HEK293T (cell line): ENCODE results near the gene SNTB2.
A peak's percentile ranks its signal among the peaks of the same experiment; 100 is the strongest.
"Not testable (repeated sequence)": the region's sequence is repeated elsewhere in the genome, so short reads cannot be mapped to it uniquely, and the experiment has no call there.

ENCODE experiments used
- CTCF ChIA-PET: fragments of 350-600 bp; formaldehyde crosslinking; extraction: SDS; loops from one replicate; lab custom pipeline; 2021; ENCODE audit warnings: antibody characterized with exemption, inconsistent platforms; lab: Yijun Ruan, JAX
- POLR2A ChIA-PET: fragments of 350-600 bp; formaldehyde crosslinking; extraction: SDS; loops from one replicate; lab custom pipeline; 2020; ENCODE audit warnings: antibody characterized with exemption, inconsistent platforms; lab: Yijun Ruan, JAX
- DNase-seq: peaks from one replicate; pipeline ENCODE4 v3.0.0; 2012; ENCODE audit warnings: mixed read lengths; ENCODE audit errors: extremely low spot score
- ARNT ChIP-seq: fragments of 450-650 bp; IDR thresholded peaks from 2 replicates; pipeline ENCODE4 v1.6.1; 2017; ENCODE audit warnings: mild to moderate bottlenecking
- BHLHE40 ChIP-seq: fragments of 450-650 bp; IDR thresholded peaks from 2 replicates; pipeline ENCODE4 v1.6.1; 2016; ENCODE audit warnings: mild to moderate bottlenecking, moderate library complexity, borderline replicate concordance
- CTBP1 ChIP-seq: fragments of 450-650 bp; IDR thresholded peaks from 2 replicates; pipeline ENCODE4 v1.6.1; 2016; ENCODE audit warnings: borderline replicate concordance
- ELF4 ChIP-seq: fragments of 450-650 bp; IDR thresholded peaks from 2 replicates; pipeline ENCODE4 v1.6.1; 2017; ENCODE audit warnings: antibody characterized with exemption
- FOXA1 ChIP-seq: fragments of 450-650 bp; IDR thresholded peaks from 2 replicates; pipeline ENCODE4 v1.6.1; 2016; ENCODE audit warnings: mild to moderate bottlenecking
- FOXK2 ChIP-seq: fragments of 450-650 bp; IDR thresholded peaks from 2 replicates; pipeline ENCODE4 v1.6.1; 2016; ENCODE audit warnings: mild to moderate bottlenecking
- FOXM1 ChIP-seq: fragments of 450-650 bp; IDR thresholded peaks from 2 replicates; pipeline ENCODE4 v1.6.1; 2017; ENCODE audit warnings: mild to moderate bottlenecking, borderline replicate concordance
- HDGF ChIP-seq: fragments of 450-650 bp; IDR thresholded peaks from 2 replicates; pipeline ENCODE4 v1.6.1; 2017; ENCODE audit warnings: antibody characterized with exemption, borderline replicate concordance
- L3MBTL2 ChIP-seq: fragments of 450-650 bp; conservative IDR thresholded peaks from 2 replicates; pipeline ENCODE4 v1.6.1; 2016; ENCODE audit warnings: mild to moderate bottlenecking
- LEF1 ChIP-seq: fragments of 450-650 bp; IDR thresholded peaks from 2 replicates; pipeline ENCODE4 v1.6.1; 2017; ENCODE audit warnings: mild to moderate bottlenecking, borderline replicate concordance
- NFRKB ChIP-seq: fragments of 450-650 bp; IDR thresholded peaks from 2 replicates; pipeline ENCODE4 v1.6.1; 2016; ENCODE audit warnings: mild to moderate bottlenecking, moderate library complexity
- SP1 ChIP-seq: fragments of 450-650 bp; IDR thresholded peaks from 2 replicates; pipeline ENCODE4 v1.6.1; 2017
- SUZ12 ChIP-seq: fragments of 450-650 bp; IDR thresholded peaks from 2 replicates; pipeline ENCODE4 v1.6.1; 2016; ENCODE audit warnings: mild to moderate bottlenecking
- TARDBP ChIP-seq: fragments of 450-650 bp; IDR thresholded peaks from 2 replicates; pipeline ENCODE4 v1.6.1; 2016
- ZNF384 ChIP-seq: fragments of 450-650 bp; IDR thresholded peaks from 2 replicates; pipeline ENCODE4 v1.6.1; 2016
- TF ChIP-seq, protein P1 (sequence below): fragments of 450-650 bp; IDR thresholded peaks from 2 replicates; pipeline ENCODE4 v1.6.1; 2016

Gene SNTB2

DNA sequence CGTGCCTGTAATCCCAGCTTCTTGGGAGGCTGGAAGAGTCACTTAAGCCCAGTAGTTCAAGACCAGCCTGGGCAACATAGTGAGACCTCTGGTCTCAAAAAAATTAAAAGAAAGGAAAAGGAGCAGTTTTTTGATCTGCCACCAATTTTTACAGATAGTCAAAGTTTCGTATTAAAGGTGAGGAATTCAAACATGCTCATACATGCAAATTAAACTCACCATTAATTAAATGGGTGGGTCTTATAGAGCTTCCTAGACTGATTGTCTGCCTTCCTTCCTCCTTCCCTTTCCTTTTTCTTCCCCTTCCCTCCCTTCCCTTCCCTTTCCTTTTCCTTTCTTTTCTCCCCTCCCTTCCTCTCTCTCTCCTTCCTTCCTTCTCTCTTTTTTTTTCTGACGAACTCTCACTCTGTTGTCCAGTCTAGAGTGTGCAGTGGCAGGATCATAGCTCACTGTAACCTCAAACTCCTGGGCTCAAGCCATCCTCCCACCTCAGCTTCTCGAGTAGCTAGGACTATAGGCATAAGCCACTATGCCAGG, 87.8 kb downstream of the SNTB2 start:
- POLR2A ChIA-PET: no interaction called here
- TF ChIP-seq TARDBP: no peak
- TF ChIP-seq HDGF: no peak
- no peak for TF ChIP-seq CTBP1
- no peak for TF ChIP-seq SP1
- TF ChIP-seq, protein P1, sequence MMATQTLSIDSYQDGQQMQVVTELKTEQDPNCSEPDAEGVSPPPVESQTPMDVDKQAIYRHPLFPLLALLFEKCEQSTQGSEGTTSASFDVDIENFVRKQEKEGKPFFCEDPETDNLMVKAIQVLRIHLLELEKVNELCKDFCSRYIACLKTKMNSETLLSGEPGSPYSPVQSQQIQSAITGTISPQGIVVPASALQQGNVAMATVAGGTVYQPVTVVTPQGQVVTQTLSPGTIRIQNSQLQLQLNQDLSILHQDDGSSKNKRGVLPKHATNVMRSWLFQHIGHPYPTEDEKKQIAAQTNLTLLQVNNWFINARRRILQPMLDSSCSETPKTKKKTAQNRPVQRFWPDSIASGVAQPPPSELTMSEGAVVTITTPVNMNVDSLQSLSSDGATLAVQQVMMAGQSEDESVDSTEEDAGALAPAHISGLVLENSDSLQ: no peak
- CTCF ChIA-PET: interaction anchor here (0.6 kb wide), 1 partner anchor 13 kb away, joined by 4 read pairs; no protein-coding TSS in a partner anchor
- DNase-seq: no peak

DNA sequence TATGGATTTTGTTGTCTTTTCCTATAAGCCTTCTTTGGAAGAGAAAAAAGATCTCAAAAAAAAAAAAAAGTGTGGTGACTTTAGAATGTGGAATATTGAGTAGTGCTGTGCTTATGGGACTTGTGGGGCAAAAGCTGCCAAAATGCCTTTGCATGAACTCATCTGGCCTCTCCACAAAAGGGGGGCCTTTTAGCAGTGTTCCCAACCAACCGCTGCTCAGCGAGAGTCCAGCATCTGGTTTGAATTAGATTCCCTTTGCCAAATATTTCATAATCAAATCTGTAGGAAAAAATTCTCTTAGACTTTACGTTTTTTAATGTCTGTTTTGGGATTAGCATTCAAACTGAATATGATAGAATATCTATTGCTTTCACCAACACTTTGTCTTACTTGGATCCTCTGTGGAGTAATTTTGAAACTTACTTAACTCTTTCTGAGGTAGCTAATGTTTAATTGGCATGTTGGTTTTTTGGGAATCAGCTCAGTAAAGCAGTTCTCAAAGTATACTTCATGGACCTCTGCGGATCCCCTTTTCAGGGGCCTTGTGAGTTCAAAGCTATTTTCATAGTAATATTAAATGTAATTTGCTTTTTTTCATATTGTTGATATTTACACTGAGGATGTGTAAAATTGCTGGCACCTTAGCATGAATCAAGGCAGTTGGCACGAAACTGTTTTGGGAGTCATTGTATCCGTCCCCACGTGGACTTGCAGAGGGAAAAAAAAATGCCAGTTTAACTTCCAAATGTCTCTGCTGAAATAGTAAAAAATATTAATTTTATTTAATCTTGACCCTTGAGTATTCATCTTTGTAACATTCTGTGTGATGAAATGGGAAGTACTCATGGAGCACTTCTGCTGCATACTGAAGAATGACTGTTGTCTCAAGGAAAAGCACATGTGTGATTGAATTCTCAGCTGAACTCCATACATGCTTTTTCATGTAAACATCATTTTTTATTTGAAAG, 89.5 kb downstream of the SNTB2 start:
- DNase-seq: no peak
- TF ChIP-seq FOXK2: no peak
- no peak for TF ChIP-seq NFRKB
- no peak for TF ChIP-seq SUZ12
- TF ChIP-seq TARDBP: no peak
- TF ChIP-seq SP1: no peak
- TF ChIP-seq CTBP1: no peak
- TF ChIP-seq ARNT: no peak
- TF ChIP-seq LEF1: no peak
- ChIA-PET POLR2A (interaction anchor here (0.7 kb wide), 1 partner anchor 108 kb away, joined by 3 read pairs; no protein-coding TSS in a partner anchor), CTCF (interaction anchor here (0.9 kb wide), 1 partner anchor 9 kb away, joined by 3 read pairs; no protein-coding TSS in a partner anchor)

DNA sequence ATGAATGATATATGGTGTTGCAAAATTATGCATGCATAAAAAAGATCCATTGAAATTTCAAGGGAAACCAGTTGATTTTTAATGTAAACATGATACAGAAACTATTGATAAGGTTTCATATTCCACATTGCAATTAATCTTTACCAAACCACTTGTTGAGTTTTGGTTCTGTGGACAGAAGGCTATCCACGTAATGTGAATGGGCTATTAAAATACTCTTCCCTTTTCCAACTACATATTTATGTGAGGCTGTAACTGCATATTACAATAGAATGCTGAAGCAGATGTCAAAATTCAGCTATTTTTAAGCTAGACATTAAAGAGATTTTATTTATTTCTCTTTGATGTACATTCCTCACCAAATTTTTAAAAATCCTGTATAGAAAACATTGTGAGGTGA, 90.4 kb downstream of the SNTB2 start:
- POLR2A ChIA-PET: no interaction called here
- no peak for DNase-seq
- no peak for TF ChIP-seq HDGF
- no peak for TF ChIP-seq ZNF384
- no peak for TF ChIP-seq CTBP1
- TF ChIP-seq BHLHE40: no peak
- no peak for TF ChIP-seq SP1
- TF ChIP-seq FOXK2: no peak
- CTCF ChIA-PET: no interaction called here

DNA sequence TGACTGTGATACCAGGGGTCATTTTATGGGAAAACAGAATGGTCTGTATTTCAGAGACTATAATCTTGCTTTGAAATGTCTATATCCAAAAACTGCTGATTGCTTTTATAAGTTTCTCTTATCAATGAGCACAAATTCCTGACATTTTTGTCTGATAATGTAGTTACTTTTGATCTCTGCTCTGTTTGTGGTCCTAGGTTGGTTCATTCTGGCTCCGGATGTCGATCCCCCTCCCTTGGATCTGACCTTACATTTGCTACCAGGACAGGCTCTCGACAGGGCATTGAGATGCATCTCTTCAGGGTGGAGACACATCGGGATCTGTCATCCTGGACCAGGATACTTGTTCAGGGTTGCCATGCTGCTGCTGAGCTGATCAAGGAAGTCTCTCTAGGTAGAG, 96.9 kb downstream of the SNTB2 start:
- TF ChIP-seq, protein P1: no peak
- TF ChIP-seq ELF4 (no peak), ZNF384 (no peak), LEF1 (no peak), FOXA1 (no peak), CTBP1 (no peak), TARDBP (no peak), SP1 (no peak), BHLHE40 (no peak), FOXM1 (no peak), NFRKB (no peak), FOXK2 (no peak), ARNT (no peak), SUZ12 (no peak), HDGF (no peak), L3MBTL2 (no peak)
- DNase-seq: no peak
- ChIA-PET POLR2A (no interaction called here), CTCF (interaction anchor here (1.0 kb wide), 1 partner anchor 133 kb away, joined by 8 read pairs; no protein-coding TSS in a partner anchor)

DNA sequence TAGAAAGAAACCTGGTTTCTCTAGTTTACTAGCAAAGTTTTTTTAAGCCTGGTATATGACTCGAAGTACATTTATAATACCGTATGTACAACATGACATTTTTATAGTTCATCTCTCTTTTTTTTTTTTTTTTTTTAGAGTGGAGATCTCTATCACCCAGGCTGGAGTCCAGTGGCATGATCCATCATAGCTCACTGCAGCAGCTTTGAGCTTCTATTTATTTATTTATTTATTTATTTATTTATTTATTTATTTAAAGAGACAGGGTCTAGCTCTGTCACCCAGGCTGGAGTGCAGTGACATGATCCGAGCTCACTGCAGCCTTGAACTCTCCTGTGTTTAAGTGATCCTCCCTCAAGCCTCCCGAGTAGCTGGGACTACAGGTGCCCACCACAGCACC, 98.3 kb downstream of the SNTB2 start:
- CTCF ChIA-PET: interaction anchor here (0.6 to 1.6 kb wide), 5 partner anchors 9 to 636 kb away, joined by 3 to 9 read pairs (median 3); no protein-coding TSS in a partner anchor
- TF ChIP-seq LEF1 (no peak), FOXK2 (no peak), ZNF384 (no peak), SUZ12 (no peak), SP1 (no peak)
- DNase-seq: no peak
- POLR2A ChIA-PET: interaction anchor here (0.7 to 1.2 kb wide), 2 partner anchors 97 to 98 kb away, joined by 3 to 4 read pairs; partner anchors contain the start of gene SNTB2

DNA sequence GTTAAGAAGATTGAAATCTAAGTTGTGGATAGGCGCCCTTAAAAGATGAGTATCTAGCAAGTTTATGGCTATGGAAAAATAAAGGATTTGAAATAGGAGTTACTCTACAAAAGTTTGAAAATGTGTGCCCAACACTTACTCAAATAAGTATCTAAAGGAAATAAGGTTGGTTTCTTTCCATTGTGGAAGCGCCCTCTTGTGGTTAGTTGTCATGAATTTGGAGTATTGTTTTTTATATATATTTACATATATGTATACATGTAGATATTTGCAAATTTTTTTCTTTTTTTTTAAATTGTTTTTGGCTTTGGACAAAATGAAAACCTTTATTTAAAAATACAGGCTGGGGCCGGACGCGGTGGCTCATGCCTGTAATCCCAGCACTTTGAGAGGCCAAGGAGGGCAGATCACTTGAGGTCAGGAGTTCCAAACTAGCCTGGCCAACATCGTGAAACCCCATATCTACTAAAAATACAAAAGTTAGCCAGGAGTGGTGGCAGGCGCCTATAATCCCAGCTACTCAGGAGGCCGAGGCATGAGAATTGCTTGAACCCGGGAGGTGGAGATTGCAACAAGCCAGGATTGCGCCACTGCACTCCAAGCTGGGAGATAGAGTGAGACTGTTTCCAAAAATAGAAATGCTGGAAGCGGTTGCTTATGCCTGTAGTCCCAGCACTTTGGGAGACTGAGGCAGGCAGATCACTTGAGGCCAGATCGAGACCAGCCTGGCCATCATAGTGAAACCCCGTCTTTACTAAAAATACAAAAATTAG, 100.2 kb downstream of the SNTB2 start:
- peak; percentile 22 for DNase-seq
- ChIA-PET CTCF (interaction anchor here (0.6 to 1.6 kb wide), 3 partner anchors 76 to 137 kb away, joined by 3 to 9 read pairs (median 3); no protein-coding TSS in a partner anchor), POLR2A (no interaction called here)
- TF ChIP-seq HDGF: no peak
- TF ChIP-seq ZNF384: 0 out of 2 replicates have a peak, but pooled peaks have one; percentile 28

DNA sequence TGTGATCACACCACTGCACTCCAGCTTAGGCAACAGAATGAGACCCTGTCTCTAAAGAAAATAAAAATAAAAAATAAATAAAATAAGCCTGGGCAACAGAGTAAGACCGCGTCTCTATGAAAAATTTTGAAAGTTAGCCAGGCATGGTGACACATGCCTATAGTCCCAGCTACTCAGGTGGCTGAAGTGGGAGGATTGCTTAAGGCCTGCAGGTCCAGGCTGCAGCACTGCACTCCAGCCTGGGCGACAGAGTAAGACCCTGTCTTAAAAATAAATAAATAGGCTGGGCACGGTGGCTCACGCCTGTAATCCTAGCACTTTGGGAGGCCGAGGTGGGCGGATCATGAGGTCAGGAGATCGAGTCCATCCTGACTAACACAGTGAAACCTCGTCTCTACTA, 104.7 kb downstream of the SNTB2 start:
- POLR2A ChIA-PET: interaction anchor here (0.9 kb wide), 1 partner anchor 448 kb away, joined by 4 read pairs; the partner anchor contains the start of gene TANGO6
- CTCF ChIA-PET, DNase-seq: not testable (repeated sequence)
